GM21367 (cell line): ENCODE results near the gene MTX1.
"Not testable (repeated sequence)": the region's sequence is repeated elsewhere in the genome, so short reads cannot be mapped to it uniquely, and the experiment has no call there.

ENCODE experiments used
- ATAC-seq: cut with Tn5 transposase; IDR thresholded peaks from one replicate; pipeline ENCODE4 v1.9.1; 2021; ENCODE audit not compliant: unreplicated experiment

Gene MTX1

GRCh38 chr1:155186794-155187455 is 21.6 kb upstream of the MTX1 start:
- ATAC-seq: no peak

GRCh38 chr1:155187456-155187891 is 21.0 kb upstream of the MTX1 start:
- ATAC-seq: no peak

GRCh38 chr1:155188268-155188667 is 20.2 kb upstream of the MTX1 start:
- no peak for ATAC-seq

GRCh38 chr1:155189926-155190325 is 18.6 kb upstream of the MTX1 start:
- ATAC-seq: not testable (repeated sequence)

- no peak for ATAC-seq
These were observed 16.6 kb upstream of the MTX1 start for GRCh38 chr1:155191904-155192303.

- no peak for ATAC-seq
These were observed 15.9 kb upstream of the MTX1 start for GRCh38 chr1:155192346-155193274.

- no peak for ATAC-seq
These were observed 15.1 kb upstream of the MTX1 start for GRCh38 chr1:155193275-155193990.

GRCh38 chr1:155193991-155194240 is 14.6 kb upstream of the MTX1 start:
- not testable (repeated sequence) for ATAC-seq

- ATAC-seq: no peak
These were observed 13.0 kb upstream of the MTX1 start for GRCh38 chr1:155195201-155196102.

GRCh38 chr1:155196103-155196892 is 12.2 kb upstream of the MTX1 start:
- no peak for ATAC-seq

GRCh38 chr1:155196893-155197638 is 11.4 kb upstream of the MTX1 start:
- no peak for ATAC-seq

- ATAC-seq: no peak
These were observed 10.5 kb upstream of the MTX1 start for GRCh38 chr1:155197901-155198546.

GRCh38 chr1:155198547-155198906 is 10.0 kb upstream of the MTX1 start:
- no peak for ATAC-seq

- ATAC-seq: no peak
These were observed 8.7 kb upstream of the MTX1 start for GRCh38 chr1:155199792-155200191.

GRCh38 chr1:155200920-155201319 is 7.6 kb upstream of the MTX1 start:
- no peak for ATAC-seq

- no peak for ATAC-seq
These were observed 6.3 kb upstream of the MTX1 start for GRCh38 chr1:155202198-155202597.

GRCh38 chr1:155202731-155203515 is 5.6 kb upstream of the MTX1 start:
- ATAC-seq: no peak

- ATAC-seq: no peak
These were observed 3.5 kb upstream of the MTX1 start for GRCh38 chr1:155205035-155205434.
